Measurements from ENCODE around the gene KRTAP5-2. TPM values are rescaled to one million over a fixed set of nuclear protein-coding genes. Genes with fewer than 3 reads are reported as not detected.
A peak's percentile ranks its signal among the peaks of the same experiment; 100 is the strongest.

KRTAP5-2 gene
- total and polyA plus RNA-seq, 2 of the 4 experiments (the other 2 are of a cell fraction), result not detected

GRCh38 chr11:1561266-1561665 lies 36.8 kb downstream of the KRTAP5-2 start:
- Histone ChIP-seq H3K18ac (ENCODE audit: low read depth, low read length) (no peak overlapping the region), H4K20me1 (ENCODE audit: insufficient read depth, low read length) (peaks cover 40% of the 10 kb centered on the region), H4K91ac (ENCODE audit: insufficient read depth, low read depth, low read length) (no peak overlapping the region), H3K9me1 (ENCODE audit: insufficient read depth, low read length) (peaks cover 23% of the 10 kb centered on the region), H2AFZ (replicated peaks; ENCODE audit: low read length, poor library complexity) (no peak overlapping the region), H3K9me3 (ENCODE audit: control insufficient read depth, insufficient read depth, low read length) (no peaks in the 10 kb centered on the region), H3K36me3 (ENCODE audit: control insufficient read depth, insufficient read depth, low read length) (peaks cover 16% of the 10 kb centered on the region), H3K4me1 (ENCODE audit: control insufficient read depth, insufficient read depth, low read length) (peaks cover 29% of the 10 kb centered on the region), H3K9ac (ENCODE audit: low read depth, low read length) (no peak overlapping the region), H2BK15ac (ENCODE audit: low read depth, low read length) (no peak overlapping the region), H3K4me3 (ENCODE audit: insufficient read depth, low read depth, low read length) (no peak overlapping the region), H2BK120ac (ENCODE audit: low read depth, low read length) (no peak overlapping the region), H3K27ac (ENCODE audit: insufficient read depth, low read length) (no peak overlapping the region), H2BK20ac (ENCODE audit: low read depth, low read length) (no peak overlapping the region), H4K8ac (ENCODE audit: low read depth in 2 of 2, low read length in 2 of 2) (no peak overlapping the region), H3K79me1 (ENCODE audit: low read depth in 1 of 2, low read length in 2 of 2) (peaks cover 4 to 31% of the 10 kb centered on the region in 2 experiments; a peak in 2 of 4 replicates), H2BK5ac (ENCODE audit: low read depth, low read length, poor library complexity, severe bottlenecking) (no peak overlapping the region), H2AK5ac (ENCODE audit: low read depth, low read length) (no peak overlapping the region), H3K23ac (ENCODE audit: low read depth, low read length) (no peak overlapping the region), H3K56ac (ENCODE audit: extremely low read depth, insufficient read depth, low read length) (no peak overlapping the region), H3K4ac (ENCODE audit: low read depth, low read length) (no peak overlapping the region), H2AK9ac (replicated peaks; ENCODE audit: low read depth, low read length, poor library complexity) (peak overlapping the region; percentile 16), H3K14ac (replicated peaks; ENCODE audit: low read depth, low read length) (no peak overlapping the region), H3K4me2 (ENCODE audit: low read depth, low read length) (no peak overlapping the region), H4K5ac (ENCODE audit: low read depth, low read length) (no peak overlapping the region), H3K27me3 (ENCODE audit: control insufficient read depth, insufficient read depth, low read length) (no peaks in the 10 kb centered on the region)
- in situ Hi-C loops (cut with MboI; ENCODE audit: low sequenced_read_pairs) (no loop called here), intact Hi-C loops (cut with micrococcal nuclease) (no loop called here), dilution Hi-C loops (cut with HindIII; ENCODE audit: low sequenced_read_pairs, unreplicated experiment) (no loop called here)
- ChIA-PET CTCF (no interaction called here), POLR2A (ENCODE audit: unreplicated experiment) (no interaction called here)
- ATAC-seq (ENCODE audit: low read depth) (no peak), DNase-seq (no peak)
- TF ChIP-seq BHLHE40 (IDR thresholded peaks at IDR 0.05; ENCODE audit: low read depth, low read length), result no peak
- no peak for TF ChIP-seq RCOR1 (IDR thresholded peaks at IDR 0.05; ENCODE audit: insufficient replicate concordance, low read length)
- TF ChIP-seq, protein P1, sequence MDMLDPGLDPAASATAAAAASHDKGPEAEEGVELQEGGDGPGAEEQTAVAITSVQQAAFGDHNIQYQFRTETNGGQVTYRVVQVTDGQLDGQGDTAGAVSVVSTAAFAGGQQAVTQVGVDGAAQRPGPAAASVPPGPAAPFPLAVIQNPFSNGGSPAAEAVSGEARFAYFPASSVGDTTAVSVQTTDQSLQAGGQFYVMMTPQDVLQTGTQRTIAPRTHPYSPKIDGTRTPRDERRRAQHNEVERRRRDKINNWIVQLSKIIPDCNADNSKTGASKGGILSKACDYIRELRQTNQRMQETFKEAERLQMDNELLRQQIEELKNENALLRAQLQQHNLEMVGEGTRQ (IDR thresholded peaks at IDR 0.05; ENCODE audit: low read depth, low read length), result no peak
- no peak for TF ChIP-seq NFE2L2 (IDR thresholded peaks at IDR 0.05; ENCODE audit: low read depth, low read length)
- TF ChIP-seq RAD21 (IDR thresholded peaks at IDR 0.05; ENCODE audit: low read length), result no peak
- TF ChIP-seq, protein P2, sequence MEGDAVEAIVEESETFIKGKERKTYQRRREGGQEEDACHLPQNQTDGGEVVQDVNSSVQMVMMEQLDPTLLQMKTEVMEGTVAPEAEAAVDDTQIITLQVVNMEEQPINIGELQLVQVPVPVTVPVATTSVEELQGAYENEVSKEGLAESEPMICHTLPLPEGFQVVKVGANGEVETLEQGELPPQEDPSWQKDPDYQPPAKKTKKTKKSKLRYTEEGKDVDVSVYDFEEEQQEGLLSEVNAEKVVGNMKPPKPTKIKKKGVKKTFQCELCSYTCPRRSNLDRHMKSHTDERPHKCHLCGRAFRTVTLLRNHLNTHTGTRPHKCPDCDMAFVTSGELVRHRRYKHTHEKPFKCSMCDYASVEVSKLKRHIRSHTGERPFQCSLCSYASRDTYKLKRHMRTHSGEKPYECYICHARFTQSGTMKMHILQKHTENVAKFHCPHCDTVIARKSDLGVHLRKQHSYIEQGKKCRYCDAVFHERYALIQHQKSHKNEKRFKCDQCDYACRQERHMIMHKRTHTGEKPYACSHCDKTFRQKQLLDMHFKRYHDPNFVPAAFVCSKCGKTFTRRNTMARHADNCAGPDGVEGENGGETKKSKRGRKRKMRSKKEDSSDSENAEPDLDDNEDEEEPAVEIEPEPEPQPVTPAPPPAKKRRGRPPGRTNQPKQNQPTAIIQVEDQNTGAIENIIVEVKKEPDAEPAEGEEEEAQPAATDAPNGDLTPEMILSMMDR (conservative IDR thresholded peaks at IDR 0.05; ENCODE audit: low read depth, low read length), result no peak
- TF ChIP-seq MXI1 (IDR thresholded peaks at IDR 0.05; ENCODE audit: borderline replicate concordance, low read depth, low read length), result no peak
- no peak for TF ChIP-seq RFX5 (IDR thresholded peaks at IDR 0.05; ENCODE audit: low read depth, low read length)
- no peak for TF ChIP-seq CHD1 (IDR thresholded peaks at IDR 0.05; ENCODE audit: low read depth, low read length)
- no peak for TF ChIP-seq MAFK (IDR thresholded peaks at IDR 0.05; ENCODE audit: low read depth, low read length)
- TF ChIP-seq MAZ (IDR thresholded peaks at IDR 0.05; ENCODE audit: borderline replicate concordance, low read depth, low read length), result no peak
- TF ChIP-seq ELK1 (IDR thresholded peaks at IDR 0.05; ENCODE audit: borderline replicate concordance, low read depth, low read length), result no peak
- no peak for TF ChIP-seq FOS (IDR thresholded peaks at IDR 0.05; ENCODE audit: low read depth, low read length)
- no peak for TF ChIP-seq SMC3 (IDR thresholded peaks at IDR 0.05; ENCODE audit: low read depth, low read length)
- TF ChIP-seq CEBPB (IDR thresholded peaks at IDR 0.05; ENCODE audit: low read depth, low read length), result no peak
- TF ChIP-seq POLR2A (IDR thresholded peaks at IDR 0.05; ENCODE audit: low read depth, low read length), result no peak
- 78% methylated on average over 4 of the region's 17 CpGs; no CpG with 5 or more reads in 1 of the 2 experiments for WGBS, 2 experiments (ENCODE audit: extremely low coverage in 2 of 2, insufficient read length in 1 of 2)
- BruUV-seq (replicated peaks), result no TSS peak
